GM23248 (cell line): ENCODE measurements around the gene PRKAR1B. TPM values are rescaled to one million over a fixed set of nuclear protein-coding genes. Genes with fewer than 3 reads are reported as not detected.

Experiments
- DNase-seq: peaks from one replicate; pipeline ENCODE4 v3.0.0-alpha.2; 2015
- H2AFZ ChIP-seq: fragments of 200-600 bp; sonication (generic); 2 replicates; pipeline ENCODE4 v1.6.1; 2016; ENCODE audit warnings: antibody characterized with exemption
- H3F3A ChIP-seq: fragments of 200-600 bp; sonication (generic); 2 replicates; pipeline ENCODE4 v1.6.1; 2016; ENCODE audit warnings: mild to moderate bottlenecking, antibody characterized with exemption, mixed run types; ENCODE audit not compliant: insufficient read depth
- H3K27ac ChIP-seq: fragments of 200-600 bp; sonication (generic); 2 replicates; pipeline ENCODE4 v1.5.1; 2016; ENCODE audit warnings: mild to moderate bottlenecking
- H3K27me3 ChIP-seq: fragments of 200-600 bp; sonication (generic); replicated peaks from 2 replicates; pipeline ENCODE4 v1.6.1; 2016; ENCODE audit warnings: mild to moderate bottlenecking; ENCODE audit not compliant: insufficient read depth
- H3K36me3 ChIP-seq: fragments of 200-600 bp; sonication (generic); 2 replicates; pipeline ENCODE4 v1.6.1; 2016; ENCODE audit warnings: low read depth, mild to moderate bottlenecking
- H3K4me1 ChIP-seq: fragments of 200-600 bp; sonication (generic); 2 replicates; pipeline ENCODE4 v1.6.1; 2016; ENCODE audit warnings: mild to moderate bottlenecking; ENCODE audit not compliant: insufficient read depth
- H3K4me2 ChIP-seq: fragments of 200-600 bp; sonication (generic); one replicate; pipeline ENCODE4 v1.6.1; 2016; ENCODE audit warnings: mild to moderate bottlenecking; ENCODE audit not compliant: unreplicated experiment
- H3K4me3 ChIP-seq: fragments of 200-600 bp; sonication (generic); 2 replicates; pipeline ENCODE4 v1.5.1; 2016; ENCODE audit warnings: mild to moderate bottlenecking
- H3K79me2 ChIP-seq: fragments of 200-600 bp; sonication (generic); 2 replicates; pipeline ENCODE4 v1.6.1; 2016; ENCODE audit warnings: mild to moderate bottlenecking; ENCODE audit not compliant: insufficient read depth
- H3K9ac ChIP-seq: fragments of 200-600 bp; sonication (generic); 2 replicates; pipeline ENCODE4 v1.6.1; 2016; ENCODE audit warnings: mild to moderate bottlenecking
- H3K9me2 ChIP-seq: fragments of 200-600 bp; sonication (generic); 2 replicates; pipeline ENCODE4 v1.6.1; 2016; ENCODE audit warnings: mixed run types, mild to moderate bottlenecking, moderate library complexity; ENCODE audit not compliant: insufficient read depth
- H3K9me3 ChIP-seq: fragments of 200-600 bp; sonication (generic); one replicate; pipeline ENCODE4 v1.6.1; 2017; ENCODE audit warnings: low read depth
- H4K20me1 ChIP-seq: fragments of 200-600 bp; sonication (generic); 2 replicates; pipeline ENCODE4 v1.6.0; 2016; ENCODE audit not compliant: insufficient read depth
- EZH2 ChIP-seq: fragments of 200-600 bp; sonication (generic); IDR thresholded peaks from 2 replicates; pipeline ENCODE4 v1.6.1; 2018; ENCODE audit warnings: antibody characterized with exemption, mild to moderate bottlenecking; ENCODE audit not compliant: insufficient read depth, poor library complexity, severe bottlenecking
- EZH2phosphoT487 ChIP-seq: fragments of 200-600 bp; sonication (generic); IDR thresholded peaks from 2 replicates; pipeline ENCODE4 v1.6.1; 2018; ENCODE audit warnings: antibody characterized with exemption, moderate library complexity, mild to moderate bottlenecking, low read depth; ENCODE audit not compliant: insufficient read depth
- WGBS, 2 experiments: methylation state at CpG; one replicate each; pipeline ENCODE4 v1.1.6; 2015 to 2017; ENCODE audit warnings: low lambda C conversion rate in 2 of 2, low coverage in 1 of 2; ENCODE audit errors: missing lambda C conversion rate in 2 of 2; 5-methylcytosine and 5-hydroxymethylcytosine counted together
- in situ Hi-C: fragments of 300-500 bp; cut with MboI; formaldehyde crosslinking; loops from 2 replicates; pipeline ENCODE4 v1.15.0; 2020
- polyA plus RNA-seq: library from polyadenylated mRNA; unstranded; fragments of >200 nt; fragmentation: Nextera tagmentation; extraction: Ambion mirVana; gene quantifications from 2 replicates; pipeline ENCODE4 v1.2.1, GENCODE V29; 2016
- total RNA-seq: library from RNA; depleted of rRNA; stranded (reverse); fragments of >200 nt; shearing (Covaris generic); gene quantifications from 2 replicates; pipeline ENCODE4 v1.2.3, GENCODE V29; 2014

PRKAR1B gene
- total and polyA plus RNA-seq, 2 experiments from 2014 or later: 10.2 to 12.9 TPM

- no peak for TF ChIP-seq EZH2phosphoT487
- in situ Hi-C loops: no loop called here
- no peaks in the 10 kb centered on the region for H3K9me2 ChIP-seq
- H3K79me2 ChIP-seq: no peaks in the 10 kb centered on the region
- H3F3A ChIP-seq: no peaks in the 10 kb centered on the region
- H2AFZ ChIP-seq: no peak overlapping the region
- no peak overlapping the region for H3K4me3 ChIP-seq
- no peak overlapping the region for H3K9ac ChIP-seq
- no peak for DNase-seq
- no peaks in the 10 kb centered on the region for H3K27me3 ChIP-seq
- no peak overlapping the region for H3K4me2 ChIP-seq
- H3K36me3 ChIP-seq: no peaks in the 10 kb centered on the region
- 91% methylated on average over 28 to 32 of the region's 35 CpGs for WGBS, 2 experiments
- no peaks in the 10 kb centered on the region for H3K4me1 ChIP-seq
- H3K27ac ChIP-seq: no peak overlapping the region
- no peaks in the 10 kb centered on the region for H3K9me3 ChIP-seq
- H4K20me1 ChIP-seq: no peaks in the 10 kb centered on the region
These were observed 82.4 kb downstream of the PRKAR1B start for GRCh38 chr7:644381-645305.

GRCh38 chr7:641966-642365 is 85.1 kb downstream of the PRKAR1B start:
- Histone ChIP-seq H3K27ac (no peak overlapping the region), H3K4me2 (no peak overlapping the region), H2AFZ (no peak overlapping the region), H3K79me2 (no peaks in the 10 kb centered on the region), H3K4me1 (no peaks in the 10 kb centered on the region), H4K20me1 (no peaks in the 10 kb centered on the region), H3K9ac (no peak overlapping the region), H3K4me3 (no peak overlapping the region), H3K36me3 (no peaks in the 10 kb centered on the region), H3F3A (no peaks in the 10 kb centered on the region), H3K27me3 (no peaks in the 10 kb centered on the region), H3K9me3 (no peaks in the 10 kb centered on the region), H3K9me2 (no peaks in the 10 kb centered on the region)
- DNase-seq: no peak
- no peak for TF ChIP-seq EZH2phosphoT487
- TF ChIP-seq EZH2: no peak
- in situ Hi-C loops: no loop called here
- 92 to 95% methylated on average over 11 of the region's 11 CpGs for WGBS, 2 experiments

GRCh38 chr7:641269-641671 is 85.8 kb downstream of the PRKAR1B start:
- H3K9me3 ChIP-seq: no peaks in the 10 kb centered on the region
- TF ChIP-seq EZH2 (no peak), EZH2phosphoT487 (no peak)
- H4K20me1 ChIP-seq: no peaks in the 10 kb centered on the region
- H3K4me2 ChIP-seq: no peak overlapping the region
- no peaks in the 10 kb centered on the region for H3K9me2 ChIP-seq
- in situ Hi-C loops: no loop called here
- no peak overlapping the region for H2AFZ ChIP-seq
- no peak for DNase-seq
- 87 to 88% methylated on average over 16 of the region's 16 CpGs for WGBS, 2 experiments
- H3F3A ChIP-seq: no peaks in the 10 kb centered on the region
- H3K4me3 ChIP-seq: no peak overlapping the region
- no peaks in the 10 kb centered on the region for H3K4me1 ChIP-seq
- no peaks in the 10 kb centered on the region for H3K27me3 ChIP-seq
- H3K79me2 ChIP-seq: no peaks in the 10 kb centered on the region
- no peak overlapping the region for H3K27ac ChIP-seq
- H3K36me3 ChIP-seq: no peaks in the 10 kb centered on the region
- no peak overlapping the region for H3K9ac ChIP-seq

- no peaks in the 10 kb centered on the region for H3K4me1 ChIP-seq
- 79 to 83% methylated on average over 25 of the region's 25 CpGs for WGBS, 2 experiments
- H2AFZ ChIP-seq: no peak overlapping the region
- no peak overlapping the region for H3K27ac ChIP-seq
- TF ChIP-seq EZH2phosphoT487: no peak
- no peak for TF ChIP-seq EZH2
- no peaks in the 10 kb centered on the region for H3K27me3 ChIP-seq
- no peak for DNase-seq
- no peaks in the 10 kb centered on the region for H3K9me3 ChIP-seq
- no peak overlapping the region for H3K4me3 ChIP-seq
- no peaks in the 10 kb centered on the region for H3K9me2 ChIP-seq
- no peaks in the 10 kb centered on the region for H3K36me3 ChIP-seq
- H3F3A ChIP-seq: no peaks in the 10 kb centered on the region
- no peak overlapping the region for H3K9ac ChIP-seq
- H4K20me1 ChIP-seq: no peaks in the 10 kb centered on the region
- H3K4me2 ChIP-seq: no peak overlapping the region
- no peaks in the 10 kb centered on the region for H3K79me2 ChIP-seq
- in situ Hi-C loops: no loop called here
These were observed 88.6 kb downstream of the PRKAR1B start for GRCh38 chr7:638256-639011.
